G401.6 (cell line): ENCODE data around the gene TMEM233.

ENCODE experiments used
- FAIRE-seq: peaks from 2 replicates; lab custom pipeline; 2012; peaks lifted over from hg19 to GRCh38; lab: Jason Lieb, UNC

Gene TMEM233

DNA sequence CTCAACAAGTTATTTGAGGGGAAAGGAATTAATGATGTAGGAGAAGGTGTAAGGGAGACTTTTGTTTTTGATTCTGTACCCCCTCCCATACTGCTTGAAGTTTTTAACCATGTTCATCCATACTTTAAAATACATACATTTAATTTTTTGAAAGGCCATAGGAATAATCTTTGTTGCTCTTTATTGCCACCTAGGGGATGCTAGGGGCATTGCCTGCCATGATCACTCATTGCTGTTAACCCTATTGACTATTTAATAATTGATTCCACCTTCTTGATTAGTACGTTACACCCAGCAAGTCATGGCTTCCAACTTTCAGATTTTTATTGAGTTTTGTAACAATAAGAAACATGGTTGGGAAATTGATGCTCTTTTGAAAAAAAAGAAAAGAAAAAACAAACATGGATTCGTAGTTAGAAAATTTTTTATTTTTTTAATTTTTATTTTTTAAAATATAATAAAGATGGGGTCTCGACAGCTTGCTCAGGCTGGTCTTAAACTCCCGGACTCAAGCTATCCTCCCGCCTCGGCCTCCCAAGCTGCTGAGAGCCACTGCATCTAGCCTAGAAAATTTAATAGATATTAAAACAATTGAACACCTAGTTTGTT, 65.8 kb downstream of the TMEM233 start:
- peak; percentile 80 for FAIRE-seq

DNA sequence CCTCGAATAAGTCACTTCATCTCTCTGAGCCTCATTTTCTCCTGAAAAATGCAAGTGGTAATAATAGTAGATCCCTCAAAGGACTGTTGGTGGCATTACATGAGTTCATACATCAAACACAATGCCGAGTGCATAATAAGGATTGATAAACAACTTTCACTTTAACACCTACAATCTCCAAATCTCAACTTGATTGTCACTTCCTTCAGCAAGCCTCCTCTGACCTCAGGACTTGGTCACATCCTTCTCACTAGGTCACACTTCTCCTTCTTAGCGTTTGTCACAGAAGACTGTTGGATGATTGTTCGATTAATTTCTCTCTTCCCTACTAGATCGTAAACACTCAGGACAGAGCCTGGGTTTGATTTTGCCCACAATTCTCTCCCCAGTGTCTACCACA, 66.5 kb downstream of the TMEM233 start:
- no peak for FAIRE-seq

DNA sequence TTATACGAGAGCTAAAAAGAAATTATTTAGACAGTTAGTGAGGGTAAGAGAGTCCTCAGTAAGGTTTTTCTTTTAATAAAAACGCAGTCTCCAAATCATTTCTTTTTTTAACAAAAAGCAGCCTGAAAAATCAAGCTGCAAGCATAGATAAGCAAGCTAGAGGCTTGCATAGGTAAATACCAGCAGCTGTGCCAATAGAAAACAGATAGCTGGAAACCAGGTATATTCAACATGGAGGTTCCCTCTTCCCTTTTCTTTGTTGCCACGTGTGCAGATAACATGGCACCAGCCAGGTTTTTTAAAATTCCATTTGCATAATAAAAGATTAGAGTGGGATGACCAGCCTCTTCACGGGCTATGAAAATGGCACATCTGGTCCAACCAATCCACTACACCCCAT, 68.3 kb downstream of the TMEM233 start:
- FAIRE-seq = no peak

DNA sequence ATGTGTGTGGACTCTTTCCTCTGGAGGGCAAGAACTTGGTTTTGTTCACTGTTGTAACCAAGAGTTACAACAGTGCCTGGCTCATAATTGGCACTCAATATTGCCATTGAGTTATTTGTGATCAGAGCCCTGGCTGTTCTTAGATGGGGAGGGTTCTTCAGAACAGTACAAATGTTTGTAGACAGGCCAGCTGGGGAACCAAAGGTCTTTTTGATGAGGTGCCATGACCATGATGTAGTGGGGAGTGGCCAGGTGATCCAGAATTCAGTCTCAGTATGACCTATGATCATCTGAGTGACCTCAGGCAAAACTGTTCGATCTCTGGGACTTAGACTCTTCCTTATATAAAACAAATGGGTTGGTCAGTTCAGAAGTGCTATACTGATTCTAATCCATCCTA, 71.1 kb downstream of the TMEM233 start:
- FAIRE-seq = no peak

DNA sequence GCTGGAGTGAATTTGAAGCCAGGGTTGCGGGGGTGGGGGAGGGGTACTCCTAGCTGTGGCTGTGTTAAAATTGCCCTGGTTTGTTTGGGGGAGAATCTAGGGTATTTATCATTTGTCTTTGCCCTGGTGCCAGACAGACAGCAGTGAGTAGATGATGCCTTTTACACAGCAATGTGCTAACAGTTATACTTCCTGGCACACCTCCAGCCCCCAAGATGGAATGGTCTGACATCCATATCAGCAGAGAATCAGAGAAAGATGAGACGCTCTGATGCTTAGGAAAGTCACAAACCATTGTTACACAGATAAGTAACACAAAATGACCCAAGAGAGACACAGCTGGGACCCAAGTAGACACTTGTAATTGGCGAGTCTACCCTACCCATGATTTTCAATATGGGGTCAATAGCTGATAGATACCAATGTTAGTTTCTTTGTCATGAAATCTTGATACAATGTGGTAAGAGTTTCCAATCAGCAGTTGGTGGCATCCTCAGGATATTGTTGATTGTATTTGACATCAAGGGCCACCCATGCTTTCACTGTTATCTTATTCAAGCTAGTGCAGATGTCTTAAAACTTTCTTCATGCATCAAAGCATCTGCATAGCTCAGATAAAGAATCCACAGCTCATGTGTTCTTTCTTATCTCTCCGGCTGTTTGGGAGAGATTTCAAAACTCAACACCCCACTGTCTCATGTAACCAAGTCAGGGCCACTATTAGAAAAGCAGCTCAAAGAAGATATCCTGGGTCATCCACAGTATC, 71.8 kb downstream of the TMEM233 start:
- FAIRE-seq = no peak

DNA sequence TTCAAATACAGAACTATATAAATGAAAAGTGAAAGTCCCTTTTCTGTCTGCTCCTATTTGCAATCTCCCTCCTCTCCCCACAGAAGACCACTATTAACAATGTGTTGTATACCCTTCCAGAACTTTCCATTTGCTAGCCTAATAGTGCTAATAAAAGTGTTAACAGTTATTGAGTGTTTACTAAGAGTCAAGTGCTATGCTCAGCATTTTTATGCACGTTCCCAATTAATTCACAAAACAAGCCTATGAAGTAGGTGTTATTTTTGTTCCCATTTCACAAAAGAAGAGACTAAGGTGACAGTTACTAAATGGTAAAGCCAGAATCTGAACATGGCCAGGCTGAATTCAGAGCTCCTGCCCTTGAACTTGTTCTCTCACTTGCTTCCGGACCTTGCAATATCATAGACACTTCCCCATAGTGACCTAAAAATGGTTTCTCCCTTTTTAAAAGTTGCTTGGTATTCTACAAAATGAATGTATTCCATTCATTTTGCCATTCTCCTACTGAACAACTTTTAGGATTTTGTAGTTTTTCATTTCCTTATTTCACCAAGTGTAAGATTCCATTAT, 72.7 kb downstream of the TMEM233 start:
- no peak for FAIRE-seq

DNA sequence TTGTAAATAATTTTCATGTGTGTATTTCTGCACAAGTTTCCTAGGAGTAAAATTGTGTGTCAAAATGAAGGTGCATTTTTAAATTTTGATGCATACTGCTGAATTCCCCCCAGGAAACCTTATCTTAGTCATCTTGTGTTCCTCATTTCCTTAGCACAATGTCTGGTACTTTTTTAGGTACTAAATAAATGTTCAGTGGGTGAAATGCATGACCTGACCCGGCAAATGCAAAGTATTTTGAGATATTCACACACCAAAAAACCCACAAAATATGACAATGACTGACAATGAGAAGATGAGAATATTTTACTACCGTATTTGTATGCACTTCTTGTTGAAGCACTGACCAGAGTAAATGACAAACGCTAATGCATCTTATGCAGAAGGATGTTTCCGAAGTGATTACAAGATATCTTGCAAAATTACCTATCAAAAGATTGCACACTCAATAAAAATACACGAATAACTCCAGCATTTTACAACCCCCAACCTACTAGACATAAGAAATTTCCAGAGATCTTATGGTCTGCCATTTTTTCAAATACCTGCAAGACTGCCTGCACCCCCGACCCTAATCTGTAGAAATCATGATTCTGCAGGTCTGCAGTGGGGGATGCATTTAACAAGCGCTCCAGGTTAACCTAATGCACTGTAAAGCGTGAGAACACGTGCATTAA, 73.5 kb downstream of the TMEM233 start:
- no peak for FAIRE-seq

DNA sequence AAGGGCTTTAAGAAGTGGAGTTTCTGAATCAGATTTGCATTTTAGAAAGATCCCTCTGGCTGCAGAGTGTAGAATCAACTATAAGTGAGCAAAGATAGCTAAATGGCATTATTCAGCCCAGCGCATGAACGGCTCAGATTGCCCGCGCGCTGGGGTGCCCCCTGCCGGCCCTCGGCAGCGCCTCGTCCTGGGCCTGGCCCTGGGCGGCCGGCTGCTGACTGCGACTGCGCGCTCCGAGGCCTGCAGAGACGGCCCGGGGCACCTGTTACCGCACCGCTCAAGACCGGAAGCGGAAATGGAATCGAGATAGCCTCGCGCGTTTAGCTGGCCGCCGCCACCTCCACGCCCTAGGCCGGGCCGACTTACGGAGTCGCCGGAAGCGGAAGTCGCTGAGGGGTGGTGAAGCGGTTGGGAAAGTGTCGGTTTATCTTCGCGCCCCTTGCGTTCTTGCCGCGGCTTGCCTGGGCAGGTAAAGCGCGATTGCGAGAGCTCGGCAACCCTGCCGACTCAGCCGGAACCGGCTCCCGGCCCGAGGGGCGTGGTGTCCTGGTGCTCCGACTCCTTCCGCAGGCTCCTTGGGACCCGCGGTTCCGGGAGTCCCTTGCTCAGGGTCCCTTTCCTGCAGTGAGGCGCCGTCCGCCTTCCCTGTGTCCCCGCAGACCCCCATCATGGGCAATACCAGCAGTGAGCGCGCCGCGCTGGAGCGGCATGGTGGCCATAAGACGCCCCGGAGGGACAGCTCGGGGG, 74.2 kb downstream of the TMEM233 start, which contains the start of gene PRKAB1:
PRKAB1 (plus strand) TSS at position 557 of the 747 bp plus-strand sequence; CDS start at position 669, 112 bp downstream.
- peak; percentile 91 for FAIRE-seq

DNA sequence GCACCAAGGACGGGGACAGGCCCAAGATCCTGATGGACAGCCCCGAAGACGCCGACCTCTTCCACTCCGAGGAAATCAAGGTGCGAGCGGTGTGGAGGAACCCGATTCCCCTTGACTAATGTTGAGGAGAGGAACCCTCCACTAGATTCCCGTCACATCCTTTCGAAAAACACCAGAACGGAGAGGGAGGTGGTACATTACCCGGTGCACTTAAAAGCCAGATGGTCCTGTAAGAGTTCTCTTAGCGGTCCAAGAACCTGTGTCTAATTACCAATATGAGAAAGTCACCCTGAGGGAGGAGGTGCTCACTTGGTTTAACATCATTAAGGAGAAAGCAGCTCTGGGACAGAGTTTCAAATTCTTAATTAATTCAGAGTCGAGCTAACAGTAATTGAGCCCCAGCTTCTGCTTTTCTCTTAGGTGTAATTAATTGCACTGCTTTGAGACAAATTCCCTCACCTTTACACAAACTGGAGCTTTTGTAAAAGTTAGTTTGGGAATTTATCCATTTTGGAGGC, 74.8 kb downstream of the TMEM233 start:
- no peak for FAIRE-seq

DNA sequence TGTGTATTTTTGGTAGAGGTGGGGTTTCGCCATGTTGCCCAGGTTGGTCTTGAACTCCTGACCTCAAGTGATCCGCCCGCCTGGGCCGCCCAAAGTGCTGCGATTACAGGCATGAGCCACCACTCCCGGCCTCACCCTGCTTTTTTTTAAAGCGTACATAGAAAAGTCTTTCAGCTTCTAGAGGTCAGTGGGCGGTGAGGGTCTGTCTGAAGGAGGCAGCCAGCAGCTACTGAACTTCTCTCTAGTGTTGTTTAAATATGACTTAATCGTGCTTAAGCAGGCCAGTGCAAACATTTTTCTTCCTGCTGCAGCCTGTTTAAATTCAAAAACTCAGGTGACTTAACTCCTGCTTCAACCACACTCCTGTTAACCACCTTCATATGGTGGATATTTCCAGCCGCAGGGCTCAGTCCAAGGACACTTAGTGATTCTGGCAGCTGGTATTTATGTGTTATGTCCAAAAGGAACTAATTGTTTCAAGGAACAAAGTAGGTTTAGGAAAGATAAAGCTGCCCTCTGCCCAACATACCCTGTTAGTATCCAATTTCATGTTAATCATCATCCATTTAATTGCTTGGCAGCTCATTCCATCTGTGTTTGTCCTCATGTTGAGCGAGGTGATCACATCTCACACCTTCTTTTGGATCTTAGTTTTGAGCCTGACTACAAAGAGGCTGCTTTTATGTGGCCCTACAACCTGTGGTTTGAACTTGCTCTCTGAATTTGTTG, 76.3 kb downstream of the TMEM233 start:
- no peak for FAIRE-seq

DNA sequence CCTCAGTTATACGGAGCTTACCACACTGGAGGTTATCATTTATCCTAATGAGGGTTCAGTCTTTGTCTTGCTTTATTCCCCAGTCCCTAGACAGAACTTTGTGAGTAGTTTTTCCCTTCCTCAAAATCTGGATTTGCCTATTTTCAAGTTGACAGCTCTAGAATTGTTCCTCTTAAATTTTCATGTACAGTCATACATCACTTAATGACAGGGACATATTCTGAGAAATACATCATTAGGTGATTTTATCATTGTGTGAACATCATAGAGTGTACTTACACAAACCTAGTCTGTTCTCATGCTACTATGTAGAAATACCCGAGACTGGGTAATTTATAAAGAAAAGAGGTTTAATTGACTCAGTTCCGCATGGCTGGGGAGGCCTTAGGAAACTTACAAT, 77.5 kb downstream of the TMEM233 start:
- FAIRE-seq = no peak

DNA sequence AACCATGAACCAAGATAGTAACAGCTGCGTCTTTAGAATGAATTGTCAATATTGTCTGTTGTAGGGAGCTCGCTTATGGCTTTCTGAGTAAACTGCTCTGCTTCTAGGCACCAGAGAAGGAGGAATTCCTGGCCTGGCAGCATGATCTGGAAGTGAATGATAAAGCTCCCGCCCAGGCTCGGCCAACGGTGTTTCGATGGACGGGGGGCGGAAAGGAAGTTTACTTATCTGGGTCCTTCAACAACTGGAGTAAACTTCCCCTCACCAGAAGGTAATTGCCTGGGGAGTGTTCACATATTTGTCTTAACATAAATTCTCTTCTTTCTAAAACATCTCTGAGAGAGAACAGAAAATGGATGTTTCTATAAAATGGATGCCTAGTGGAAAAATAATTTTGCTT, 78.6 kb downstream of the TMEM233 start:
- FAIRE-seq = no peak

DNA sequence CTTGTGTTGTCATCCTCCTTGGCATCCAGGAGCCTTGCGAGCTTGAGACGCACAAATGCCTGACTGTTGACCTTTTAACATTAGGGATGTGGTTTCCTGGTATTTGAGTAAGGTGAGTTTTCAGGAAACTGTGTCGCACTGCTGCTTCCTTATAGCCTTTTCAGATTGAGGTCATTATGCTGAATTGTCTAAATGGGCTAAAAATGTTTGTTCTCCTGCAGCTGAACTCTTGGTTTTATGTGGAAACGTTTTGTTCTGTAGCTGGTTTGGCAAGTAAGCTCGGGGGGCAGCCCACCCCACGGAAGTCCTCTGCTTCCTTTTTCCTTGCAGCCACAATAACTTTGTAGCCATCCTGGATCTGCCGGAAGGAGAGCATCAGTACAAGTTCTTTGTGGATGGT, 80.1 kb downstream of the TMEM233 start:
- no peak for FAIRE-seq

DNA sequence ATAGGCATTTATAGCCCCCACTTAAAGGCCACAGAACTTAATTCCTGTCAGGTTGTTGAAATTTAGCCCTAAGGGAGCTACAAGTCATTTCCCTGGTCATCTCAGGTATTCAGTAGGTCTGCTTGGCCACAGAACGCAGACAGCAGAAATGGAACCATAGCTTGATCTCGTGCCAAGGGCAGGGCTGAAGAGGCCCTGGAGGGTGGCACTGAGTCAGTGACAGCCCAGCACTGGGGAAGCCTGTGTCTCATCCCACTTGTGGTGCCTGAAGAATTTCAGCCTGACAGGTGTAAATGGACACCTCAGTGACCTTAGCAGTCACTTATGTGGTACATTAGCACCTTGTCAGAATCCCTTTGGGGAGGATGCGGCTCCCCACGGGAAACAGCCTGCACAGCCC, 81.0 kb downstream of the TMEM233 start:
- FAIRE-seq = no peak

DNA sequence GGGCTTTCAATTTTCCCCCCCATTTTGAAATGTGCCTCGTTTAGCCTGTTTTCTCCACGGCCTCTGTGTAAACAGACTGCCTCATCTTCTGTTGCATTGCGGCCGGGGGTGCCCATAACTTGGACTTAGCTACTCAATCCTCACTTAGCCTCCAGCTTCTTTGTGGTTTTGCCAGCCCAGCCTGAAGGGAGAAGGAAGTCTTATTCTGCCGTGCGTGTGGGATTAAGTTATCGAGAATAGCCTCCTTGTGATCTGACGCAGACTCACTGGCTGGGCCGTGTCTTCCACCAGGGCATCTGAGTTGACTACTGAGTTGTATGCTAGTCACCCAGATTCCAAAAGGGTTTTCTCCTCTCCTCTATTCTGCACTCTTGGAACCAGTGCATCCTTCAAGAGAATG, 82.4 kb downstream of the TMEM233 start:
- FAIRE-seq = no peak

DNA sequence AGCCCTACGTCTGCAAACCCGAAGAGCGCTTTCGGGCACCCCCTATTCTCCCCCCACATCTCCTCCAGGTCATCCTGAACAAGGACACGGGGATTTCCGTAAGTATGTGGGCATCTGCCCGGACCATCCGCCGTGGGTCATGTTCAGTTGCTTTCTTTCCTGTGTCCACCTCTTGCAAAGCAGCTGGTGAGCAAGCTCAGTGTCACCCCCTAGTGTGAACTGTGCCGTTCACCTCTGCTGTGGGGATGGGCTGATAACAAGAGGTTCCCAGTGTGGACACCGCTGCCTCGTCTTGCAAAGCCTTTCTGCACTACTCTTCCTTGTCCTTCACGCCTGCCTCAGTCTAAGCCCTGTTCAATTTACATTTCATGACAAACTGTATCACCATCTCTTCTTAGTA, 83.0 kb downstream of the TMEM233 start:
- no peak for FAIRE-seq

DNA sequence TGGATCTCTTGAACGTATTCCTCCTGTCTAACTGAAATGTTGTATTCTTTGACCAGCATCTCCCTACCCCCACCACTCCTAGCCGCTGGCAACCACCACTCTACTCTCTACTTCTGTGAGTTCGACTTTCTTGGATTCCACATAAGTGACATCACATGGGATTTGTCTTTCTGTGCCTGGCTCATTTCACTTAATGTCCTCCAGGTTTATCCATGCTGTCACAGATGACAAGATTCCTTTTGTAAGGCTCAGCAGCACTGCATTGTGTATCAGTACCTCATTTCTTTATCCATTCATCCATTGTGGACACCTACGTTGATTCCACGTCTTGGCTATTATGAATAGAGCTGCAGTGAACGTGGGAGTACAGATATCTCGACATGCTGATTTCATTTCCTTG, 84.9 kb downstream of the TMEM233 start:
- FAIRE-seq = no peak

DNA sequence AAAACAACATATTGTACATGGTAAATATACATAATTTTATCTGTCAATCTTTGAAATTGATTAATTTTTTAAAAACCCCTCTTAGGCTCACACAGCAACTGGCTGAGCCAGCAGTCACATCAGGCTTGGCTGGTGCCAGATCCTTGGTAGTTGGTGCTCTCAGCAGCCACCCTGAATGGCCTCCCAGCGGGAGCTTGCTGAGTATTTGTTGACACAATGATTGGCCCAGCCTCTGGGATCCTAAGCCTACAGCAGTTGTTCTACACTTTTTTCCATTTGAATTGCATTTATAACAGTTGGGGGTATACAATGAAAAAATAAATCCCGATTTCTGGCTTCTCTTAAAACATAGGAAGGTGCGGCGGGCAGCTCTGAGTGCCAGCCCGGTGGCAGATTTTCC, 85.5 kb downstream of the TMEM233 start:
- FAIRE-seq = no peak

DNA sequence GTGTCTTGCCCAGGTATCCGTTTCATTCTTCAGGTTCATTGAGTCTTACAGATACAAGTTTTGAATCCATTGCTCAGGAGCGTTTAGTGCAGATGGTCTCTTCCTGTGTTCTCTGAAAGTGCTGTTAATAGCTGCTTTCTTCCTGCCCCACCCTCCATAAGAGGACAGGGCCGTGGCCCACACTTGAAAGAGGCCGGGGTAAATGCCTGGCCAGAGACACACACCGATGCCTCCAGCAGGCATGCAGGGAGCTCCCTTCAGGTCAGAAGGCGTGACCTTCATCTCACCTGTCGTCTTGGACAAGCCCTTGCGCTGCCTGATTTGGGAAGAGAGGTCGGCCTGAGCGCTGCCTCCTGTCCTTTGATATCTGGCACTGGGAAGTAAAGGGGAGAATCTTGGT, 85.9 kb downstream of the TMEM233 start:
- no peak for FAIRE-seq

DNA sequence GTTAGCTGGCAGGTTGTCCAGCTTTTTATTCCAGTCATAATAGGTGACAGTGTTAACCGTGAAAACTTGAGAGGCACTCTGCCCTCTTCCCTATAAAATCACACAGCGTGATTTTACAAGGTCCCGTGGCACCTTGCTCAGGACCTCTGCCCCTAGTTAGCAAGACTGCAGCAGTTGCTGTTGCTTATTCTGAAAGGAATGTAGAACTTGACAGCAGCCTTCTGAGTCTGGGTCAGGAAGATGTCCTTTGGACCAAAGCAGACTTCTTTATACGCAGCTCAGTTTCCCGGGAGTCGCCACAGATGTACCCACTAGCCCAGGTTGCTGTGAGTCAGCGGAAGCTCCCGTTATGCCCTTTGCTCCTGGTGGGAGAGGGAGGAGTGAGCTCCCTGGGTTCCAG, 87.5 kb downstream of the TMEM233 start:
- FAIRE-seq = no peak
